NB4 (cell line): ENCODE data around the gene FAM161A.

Experiments
- MYC ChIP-seq: IDR thresholded peaks from 2 replicates; pipeline ENCODE4 v1.6.1; 2011; ENCODE audit warnings: low read depth, low read length
- POLR2A ChIP-seq: IDR thresholded peaks from 2 replicates; pipeline ENCODE4 v1.6.1; 2011; ENCODE audit warnings: mild to moderate bottlenecking; ENCODE audit not compliant: insufficient read length; ENCODE audit errors: extremely low read depth
- TF ChIP-seq, protein P1 (sequence below): IDR thresholded peaks from 2 replicates; pipeline ENCODE4 v1.6.1; 2011; ENCODE audit warnings: low read depth, low read length
- TF ChIP-seq, protein P2 (sequence below): IDR thresholded peaks from one replicate; pipeline ENCODE4 v1.5.1; 2012; ENCODE audit warnings: low read depth, low read length

DNA sequence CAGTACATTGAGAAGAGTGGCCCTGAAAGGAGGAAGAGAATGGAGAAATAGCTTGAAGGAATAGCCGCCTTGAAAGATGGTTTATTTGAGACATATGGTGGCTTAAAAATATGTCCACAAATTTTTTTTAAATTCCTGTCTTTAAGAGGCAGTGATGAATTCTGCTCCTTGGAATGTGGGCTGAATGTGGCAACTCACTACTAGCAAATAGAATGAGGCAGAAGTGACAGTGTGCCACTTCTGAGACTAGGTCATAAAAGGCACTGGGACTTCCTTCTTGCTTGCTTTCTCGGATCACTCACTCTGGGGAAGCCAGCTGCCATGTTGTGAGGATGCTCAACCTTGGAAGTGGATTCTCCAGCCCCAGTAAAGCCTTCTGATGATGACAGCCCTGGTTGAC, 67.0 kb downstream of the FAM161A start:
- TF ChIP-seq POLR2A (no peak), MYC (no peak)
- TF ChIP-seq, protein P1, sequence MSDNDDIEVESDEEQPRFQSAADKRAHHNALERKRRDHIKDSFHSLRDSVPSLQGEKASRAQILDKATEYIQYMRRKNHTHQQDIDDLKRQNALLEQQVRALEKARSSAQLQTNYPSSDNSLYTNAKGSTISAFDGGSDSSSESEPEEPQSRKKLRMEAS = no peak
- TF ChIP-seq, protein P2, sequence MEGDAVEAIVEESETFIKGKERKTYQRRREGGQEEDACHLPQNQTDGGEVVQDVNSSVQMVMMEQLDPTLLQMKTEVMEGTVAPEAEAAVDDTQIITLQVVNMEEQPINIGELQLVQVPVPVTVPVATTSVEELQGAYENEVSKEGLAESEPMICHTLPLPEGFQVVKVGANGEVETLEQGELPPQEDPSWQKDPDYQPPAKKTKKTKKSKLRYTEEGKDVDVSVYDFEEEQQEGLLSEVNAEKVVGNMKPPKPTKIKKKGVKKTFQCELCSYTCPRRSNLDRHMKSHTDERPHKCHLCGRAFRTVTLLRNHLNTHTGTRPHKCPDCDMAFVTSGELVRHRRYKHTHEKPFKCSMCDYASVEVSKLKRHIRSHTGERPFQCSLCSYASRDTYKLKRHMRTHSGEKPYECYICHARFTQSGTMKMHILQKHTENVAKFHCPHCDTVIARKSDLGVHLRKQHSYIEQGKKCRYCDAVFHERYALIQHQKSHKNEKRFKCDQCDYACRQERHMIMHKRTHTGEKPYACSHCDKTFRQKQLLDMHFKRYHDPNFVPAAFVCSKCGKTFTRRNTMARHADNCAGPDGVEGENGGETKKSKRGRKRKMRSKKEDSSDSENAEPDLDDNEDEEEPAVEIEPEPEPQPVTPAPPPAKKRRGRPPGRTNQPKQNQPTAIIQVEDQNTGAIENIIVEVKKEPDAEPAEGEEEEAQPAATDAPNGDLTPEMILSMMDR = no peak
